ENCODE data around the gene CLEC2B.

The CLEC2B gene

GRCh38 chr12:9806714-9807113 lies 62.4 kb downstream of the CLEC2B start:
- no peak for DNase-seq

- DNase-seq, result no peak
Observed at GRCh38 chr12:9805883-9806282, 63.3 kb downstream of the CLEC2B start.
